Amniotic epithelial cell (primary cell): ENCODE data around the gene HAND2.
A peak's percentile ranks its signal among the peaks of the same experiment; 100 is the strongest.

Experiments used
- DNase-seq: peaks from one replicate; pipeline ENCODE4 v3.0.0-alpha.2; 2010; ENCODE audit warnings: low read depth

The HAND2 gene

GRCh38 chr4:173503330-173504180, 26.5 kb downstream of the HAND2 start:
- DNase-seq = no peak

- DNase-seq = no peak
Observed at GRCh38 chr4:173502282-173502681, 27.7 kb downstream of the HAND2 start.

GRCh38 chr4:173501592-173502150, 28.4 kb downstream of the HAND2 start:
- DNase-seq = no peak

GRCh38 chr4:173500841-173501591, 29.0 kb downstream of the HAND2 start:
- DNase-seq = no peak

- no peak for DNase-seq
Observed at GRCh38 chr4:173499658-173500535, 30.1 kb downstream of the HAND2 start.

GRCh38 chr4:173498771-173499170, 31.3 kb downstream of the HAND2 start:
- no peak for DNase-seq

GRCh38 chr4:173498023-173498422, 32.0 kb downstream of the HAND2 start:
- no peak for DNase-seq

GRCh38 chr4:173494013-173494970, 35.7 kb downstream of the HAND2 start:
- DNase-seq = peak; percentile 70

- DNase-seq = no peak
Observed at GRCh38 chr4:173493041-173493440, 37.0 kb downstream of the HAND2 start.

- DNase-seq = no peak
Observed at GRCh38 chr4:173492315-173492714, 37.7 kb downstream of the HAND2 start.

- DNase-seq = peak; percentile 78
Observed at GRCh38 chr4:173490817-173491528, 39.1 kb downstream of the HAND2 start.

GRCh38 chr4:173490256-173490655, 39.8 kb downstream of the HAND2 start:
- peak; percentile 27 for DNase-seq

- DNase-seq = peak; percentile 97
Observed at GRCh38 chr4:173489514-173489913, 40.5 kb downstream of the HAND2 start.

- peak; percentile 60 for DNase-seq
Observed at GRCh38 chr4:173488656-173489055, 41.4 kb downstream of the HAND2 start.

- no peak for DNase-seq
Observed at GRCh38 chr4:173488074-173488473, 42.0 kb downstream of the HAND2 start.

- no peak for DNase-seq
Observed at GRCh38 chr4:173486714-173487392, 43.2 kb downstream of the HAND2 start.

GRCh38 chr4:173485164-173485563, 44.9 kb downstream of the HAND2 start:
- DNase-seq = peak; percentile 76

GRCh38 chr4:173482330-173482931, 47.6 kb downstream of the HAND2 start:
- no peak for DNase-seq

- no peak for DNase-seq
Observed at GRCh38 chr4:173478913-173479283, 51.1 kb downstream of the HAND2 start.
